DND-41 (cell line): ENCODE results near the gene PRICKLE3.

Experiments
- ATAC-seq: fragments of 200-7000 bp; cut with Tn5 transposase; 3 replicates; pipeline ENCODE4 v1.9.1; 2021; ENCODE audit warnings: low read depth; ENCODE audit not compliant: insufficient read depth
- DNase-seq: peaks from one replicate; pipeline ENCODE4 v3.0.0-alpha.2; 2020
- H2AFZ ChIP-seq: 2 replicates; pipeline ENCODE4 v1.6.0; 2012; ENCODE audit warnings: low read depth, low read length
- H3K27ac ChIP-seq: 2 replicates; pipeline ENCODE4 v1.5.1; 2012; ENCODE audit warnings: low read length, inconsistent platforms
- H3K27me3 ChIP-seq: fragments of 200-600 bp; sonication (generic); 2 replicates; pipeline ENCODE4 v1.6.0; 2012; ENCODE audit warnings: low read length, mild to moderate bottlenecking, inconsistent platforms; ENCODE audit not compliant: insufficient read depth, poor library complexity
- H3K36me3 ChIP-seq: 2 replicates; pipeline ENCODE4 v1.5.1; 2012; ENCODE audit warnings: low read length, inconsistent platforms; ENCODE audit not compliant: insufficient read depth
- H3K4me1 ChIP-seq: 2 replicates; pipeline ENCODE4 v1.5.1; 2012; ENCODE audit warnings: mild to moderate bottlenecking, low read length; ENCODE audit not compliant: insufficient read depth
- H3K4me2 ChIP-seq: 2 replicates; pipeline ENCODE4 v1.6.0; 2012; ENCODE audit warnings: mild to moderate bottlenecking, moderate library complexity, low read length, inconsistent platforms; ENCODE audit not compliant: insufficient read depth
- H3K4me3 ChIP-seq, 2 experiments: fragments of 200-600 bp in 1 of 2; shearing (Covaris generic) in 1 of 2; 2 replicates each; pipeline ENCODE4 v1.5.1; 2012 to 2016; ENCODE audit warnings: inconsistent platforms in 2 of 2, low read length in 2 of 2, mild to moderate bottlenecking in 2 of 2, low read depth in 1 of 2, moderate library complexity in 1 of 2
- H3K79me2 ChIP-seq: 2 replicates; pipeline ENCODE4 v1.6.0; 2012; ENCODE audit warnings: low read length, inconsistent platforms; ENCODE audit not compliant: insufficient read depth
- H3K9ac ChIP-seq: 2 replicates; pipeline ENCODE4 v1.6.0; 2012; ENCODE audit warnings: low read depth, mild to moderate bottlenecking, inconsistent platforms, low read length, moderate library complexity
- H3K9me3 ChIP-seq: 2 replicates; pipeline ENCODE4 v1.5.1; 2012; ENCODE audit warnings: low read length, moderate library complexity, mild to moderate bottlenecking, inconsistent platforms; ENCODE audit not compliant: insufficient read depth, severe bottlenecking
- H4K20me1 ChIP-seq: 2 replicates; pipeline ENCODE4 v1.6.0; 2012; ENCODE audit warnings: low read length; ENCODE audit not compliant: insufficient read depth
- CTCF ChIP-seq: IDR thresholded peaks from 2 replicates; pipeline ENCODE4 v1.5.1; 2012; ENCODE audit warnings: borderline replicate concordance, low read length, moderate library complexity, mild to moderate bottlenecking; ENCODE audit not compliant: poor library complexity, severe bottlenecking; ENCODE audit errors: extremely low read depth
- EZH2 ChIP-seq: IDR thresholded peaks from 3 replicates; pipeline ENCODE4 v1.6.1; 2012; ENCODE audit warnings: borderline replicate concordance, low read depth, mild to moderate bottlenecking, moderate library complexity, low read length, inconsistent platforms; ENCODE audit not compliant: severe bottlenecking

Gene PRICKLE3

GRCh38 chrX:49186125-49187027 is at the start of gene PRICKLE3:
PRICKLE3 (minus strand) TSS chrX:49186373; CDS start chrX:49186297, 76 bp downstream.
- H3K9ac ChIP-seq = peak within 1 kb of the TSS; percentile 79
- peak; percentile 53 for ATAC-seq

GRCh38 chrX:49233887-49234555 is 47.8 kb upstream of the PRICKLE3 start:
- Histone ChIP-seq H2AFZ (no peak overlapping the region), H3K4me3 (no peak overlapping the region), H3K79me2 (peaks cover 12% of the 10 kb centered on the region), H3K27ac (no peak overlapping the region), H3K36me3 (no peaks in the 10 kb centered on the region), H3K4me2 (no peak overlapping the region), H3K9ac (no peak overlapping the region), H3K27me3 (no peaks in the 10 kb centered on the region), H3K4me1 (peaks cover 20% of the 10 kb centered on the region), H3K9me3 (no peaks in the 10 kb centered on the region), H4K20me1 (no peaks in the 10 kb centered on the region)
- DNase-seq (no peak), ATAC-seq (no peak)
- no peak for TF ChIP-seq CTCF
- no peak for TF ChIP-seq EZH2

More at GRCh38 chrX:49186125-49187027, at the start of gene PRICKLE3:
- H4K20me1 ChIP-seq = no peaks in the 10 kb centered on the region
- peak within 1 kb of the TSS; percentile 77 for H3K27ac ChIP-seq
- H3K27me3 ChIP-seq = no peaks in the 10 kb centered on the region
- H2AFZ ChIP-seq = peak within 1 kb of the TSS; percentile 74
- DNase-seq = peak; percentile 84
- H3K4me1 ChIP-seq = peaks cover 29% of the 10 kb centered on the region
- peak within 1 kb of the TSS; percentile 82 for H3K4me2 ChIP-seq
- peaks cover 18% of the 10 kb centered on the region for H3K79me2 ChIP-seq
- H3K4me3 ChIP-seq = peak within 1 kb of the TSS; percentile 65 to 90; a peak in 3 of 4 replicates
- TF ChIP-seq EZH2 = no peak
- peak; percentile 68 for TF ChIP-seq CTCF
- H3K36me3 ChIP-seq = peaks cover 13% of the 10 kb centered on the region
- no peaks in the 10 kb centered on the region for H3K9me3 ChIP-seq

GRCh38 chrX:49233176-49233575 is 47.0 kb upstream of the PRICKLE3 start, which contains the start of gene CACNA1F:
CACNA1F (minus strand) TSS chrX:49233340; CDS start chrX:49233309, 31 bp downstream.
- no peak within 1 kb of the TSS for H3K9ac ChIP-seq
- no peak within 1 kb of the TSS for H3K4me2 ChIP-seq
- H3K36me3 ChIP-seq = no peaks in the 10 kb centered on the region
- H3K79me2 ChIP-seq = peaks cover 12% of the 10 kb centered on the region
- no peak for ATAC-seq
- H4K20me1 ChIP-seq = no peaks in the 10 kb centered on the region
- no peak for DNase-seq
- H3K4me3 ChIP-seq = no peak within 1 kb of the TSS
- TF ChIP-seq CTCF = no peak
- no peak for TF ChIP-seq EZH2
- no peaks in the 10 kb centered on the region for H3K9me3 ChIP-seq
- H2AFZ ChIP-seq = no peak within 1 kb of the TSS
- H3K27ac ChIP-seq = no peak within 1 kb of the TSS
- H3K27me3 ChIP-seq = no peaks in the 10 kb centered on the region
- H3K4me1 ChIP-seq = peaks cover 20% of the 10 kb centered on the region
